ENCODE measurements around the gene TMEM86A. TPM values are rescaled to one million over a fixed set of nuclear protein-coding genes. Genes with fewer than 3 reads are reported as not detected.

Gene TMEM86A, protein sequence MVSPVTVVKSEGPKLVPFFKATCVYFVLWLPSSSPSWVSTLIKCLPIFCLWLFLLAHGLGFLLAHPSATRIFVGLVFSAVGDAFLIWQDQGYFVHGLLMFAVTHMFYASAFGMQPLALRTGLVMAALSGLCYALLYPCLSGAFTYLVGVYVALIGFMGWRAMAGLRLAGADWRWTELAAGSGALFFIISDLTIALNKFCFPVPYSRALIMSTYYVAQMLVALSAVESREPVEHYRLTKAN
- total RNA-seq, result 1 to 10 TPM; 1.5 to 2.3 TPM

GRCh38 chr11:18698341-18699268 is at the start of gene TMEM86A:
TSS of gene TMEM86A (plus strand) at chr11:18698779. CDS start at chr11:18698887, 108 bp downstream.

DNA sequence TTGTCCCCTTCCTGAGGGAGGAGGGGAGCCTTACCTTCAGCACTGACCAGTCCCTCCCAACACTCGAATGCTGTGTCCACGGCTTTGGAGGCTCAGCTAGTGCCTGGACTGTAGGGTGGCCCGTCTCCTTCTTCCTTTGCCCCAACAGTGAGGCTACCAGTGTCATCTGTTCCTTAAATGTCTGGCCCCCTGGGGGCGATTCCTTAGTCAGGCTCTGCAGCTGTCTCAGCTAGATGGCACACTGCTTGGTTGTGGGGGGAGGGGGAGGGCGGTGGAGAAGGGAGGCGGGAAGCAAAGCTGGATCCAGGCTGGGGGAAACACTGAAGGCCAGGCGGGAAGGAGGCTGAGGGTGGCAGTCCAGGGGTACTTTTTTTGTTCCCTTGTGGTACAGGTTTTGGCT is 27.5 kb downstream of the TMEM86A start, which contains the start of gene IGSF22:
Gene IGSF22 (minus strand): TSS at position 149 of the 400 bp plus-strand sequence. CDS start 1,952 bp downstream, outside the sequence.

Other genes starting within 250 kb of the TMEM86A start
- under 1 TPM in 1 of 2 experiments, not detected in 1; 0.22 TPM for gene LDHAL6A, start 242.9 kb upstream of the TMEM86A start, total RNA-seq
- gene TSG101, start 171.8 kb upstream of the TMEM86A start, total RNA-seq, result 10 to 100 TPM; 31.3 to 31.9 TPM
- 10 to 100 TPM; 12.1 to 12.2 TPM for gene UEVLD, start 110.0 kb upstream of the TMEM86A start, total RNA-seq
- under 1 TPM; 0.66 to 0.79 TPM for gene MISFA, start 99.0 kb upstream of the TMEM86A start, total RNA-seq
- 10 to 100 TPM; 25.0 to 26.6 TPM for gene SPTY2D1, start 64.4 kb upstream of the TMEM86A start, total RNA-seq
- 1 to 10 TPM in 1 of 2 experiments, under 1 TPM in 1; 0.34 to 1.2 TPM for gene IGSF22, start 27.4 kb downstream of the TMEM86A start, total RNA-seq
- not detected for gene PTPN5, start 93.0 kb downstream of the TMEM86A start, total RNA-seq
- not detected for gene MRGPRX1, start 240.6 kb downstream of the TMEM86A start, total RNA-seq